GM12873 (cell line): Measurements from ENCODE around the gene MAPKBP1.

Experiments used
- TF ChIP-seq, protein P1 (sequence below): IDR thresholded peaks from 2 replicates; pipeline ENCODE4 v1.5.1; 2012; ENCODE audit warnings: low read depth, mild to moderate bottlenecking, moderate library complexity, low read length, control low read depth; ENCODE audit not compliant: insufficient read depth; ENCODE audit errors: missing control alignments

MAPKBP1 gene

DNA sequence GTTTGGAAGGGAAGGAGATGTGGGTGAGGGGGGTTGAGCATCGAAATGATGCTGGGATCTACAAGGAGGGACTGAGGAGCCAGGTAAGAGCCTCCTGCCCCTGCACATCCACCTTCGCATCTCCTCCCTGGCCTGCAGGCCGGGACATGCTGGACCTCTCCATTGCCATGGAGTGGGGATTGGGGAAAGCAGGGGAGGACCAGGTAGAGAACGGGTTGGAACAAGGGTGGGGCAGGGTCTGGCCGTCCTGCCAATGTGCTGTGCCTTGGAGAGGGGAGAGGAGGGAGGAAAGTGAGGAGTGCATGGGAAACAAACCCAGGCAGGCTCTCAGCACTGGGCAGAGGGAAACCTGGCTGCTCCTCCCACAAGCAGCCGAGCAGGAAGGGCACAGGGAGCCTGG lies 74.9 kb downstream of the MAPKBP1 start:
- TF ChIP-seq, protein P1, sequence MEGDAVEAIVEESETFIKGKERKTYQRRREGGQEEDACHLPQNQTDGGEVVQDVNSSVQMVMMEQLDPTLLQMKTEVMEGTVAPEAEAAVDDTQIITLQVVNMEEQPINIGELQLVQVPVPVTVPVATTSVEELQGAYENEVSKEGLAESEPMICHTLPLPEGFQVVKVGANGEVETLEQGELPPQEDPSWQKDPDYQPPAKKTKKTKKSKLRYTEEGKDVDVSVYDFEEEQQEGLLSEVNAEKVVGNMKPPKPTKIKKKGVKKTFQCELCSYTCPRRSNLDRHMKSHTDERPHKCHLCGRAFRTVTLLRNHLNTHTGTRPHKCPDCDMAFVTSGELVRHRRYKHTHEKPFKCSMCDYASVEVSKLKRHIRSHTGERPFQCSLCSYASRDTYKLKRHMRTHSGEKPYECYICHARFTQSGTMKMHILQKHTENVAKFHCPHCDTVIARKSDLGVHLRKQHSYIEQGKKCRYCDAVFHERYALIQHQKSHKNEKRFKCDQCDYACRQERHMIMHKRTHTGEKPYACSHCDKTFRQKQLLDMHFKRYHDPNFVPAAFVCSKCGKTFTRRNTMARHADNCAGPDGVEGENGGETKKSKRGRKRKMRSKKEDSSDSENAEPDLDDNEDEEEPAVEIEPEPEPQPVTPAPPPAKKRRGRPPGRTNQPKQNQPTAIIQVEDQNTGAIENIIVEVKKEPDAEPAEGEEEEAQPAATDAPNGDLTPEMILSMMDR = no peak

DNA sequence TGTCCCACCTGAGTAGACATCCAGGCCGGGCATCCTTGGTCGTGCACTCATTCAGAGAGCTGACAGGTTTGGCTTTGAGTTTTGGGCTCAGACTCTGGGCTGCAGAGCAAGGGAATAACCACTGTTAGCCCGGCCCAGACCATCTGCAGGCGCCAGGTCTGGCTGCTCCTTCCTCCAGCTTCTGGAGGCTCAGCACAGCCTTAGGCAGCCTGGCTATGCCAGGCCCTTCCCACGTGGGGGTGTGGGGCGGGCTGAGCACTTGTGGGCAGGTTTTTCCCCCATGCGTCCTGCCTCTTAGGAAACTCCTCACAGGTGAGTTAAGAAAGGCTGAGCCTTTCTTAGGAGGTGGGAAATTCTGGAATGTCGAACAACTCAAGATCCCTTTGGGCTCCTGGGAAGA lies 75.6 kb downstream of the MAPKBP1 start:
- TF ChIP-seq, protein P1 = no peak

DNA sequence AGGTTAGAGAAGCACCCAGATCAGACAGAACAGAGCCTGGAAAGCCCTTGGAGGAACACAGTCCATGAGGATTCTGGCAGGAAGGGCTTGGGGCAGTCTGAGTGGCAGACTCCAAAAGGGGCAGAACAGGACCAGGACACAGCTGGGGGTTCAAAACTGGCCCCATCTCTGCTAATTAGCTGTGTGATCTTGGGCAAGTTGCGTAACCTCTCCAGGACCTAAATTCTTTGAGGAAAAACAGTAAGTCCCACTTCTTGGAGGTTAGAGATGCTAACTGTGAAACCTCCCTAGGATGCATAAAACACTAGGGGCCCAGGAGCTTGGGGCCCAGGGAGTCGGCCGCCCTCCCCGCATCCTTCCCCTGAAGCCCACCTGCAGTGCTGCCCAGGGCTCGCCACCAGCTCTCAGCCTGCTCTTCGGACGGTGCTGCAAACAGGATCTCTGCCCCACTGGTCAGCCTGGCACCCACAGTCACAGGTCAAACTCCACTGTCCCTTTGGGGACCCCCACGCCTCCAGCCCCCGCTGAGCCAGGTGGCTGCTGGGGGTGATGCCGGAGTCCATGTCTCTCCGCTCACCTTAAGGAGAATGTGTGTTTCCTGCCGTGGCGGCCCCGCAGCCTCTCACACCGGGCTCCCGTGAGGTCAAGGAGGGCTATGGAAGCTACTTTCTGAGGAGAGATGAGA lies 76.3 kb downstream of the MAPKBP1 start:
- TF ChIP-seq, protein P1 = no peak

DNA sequence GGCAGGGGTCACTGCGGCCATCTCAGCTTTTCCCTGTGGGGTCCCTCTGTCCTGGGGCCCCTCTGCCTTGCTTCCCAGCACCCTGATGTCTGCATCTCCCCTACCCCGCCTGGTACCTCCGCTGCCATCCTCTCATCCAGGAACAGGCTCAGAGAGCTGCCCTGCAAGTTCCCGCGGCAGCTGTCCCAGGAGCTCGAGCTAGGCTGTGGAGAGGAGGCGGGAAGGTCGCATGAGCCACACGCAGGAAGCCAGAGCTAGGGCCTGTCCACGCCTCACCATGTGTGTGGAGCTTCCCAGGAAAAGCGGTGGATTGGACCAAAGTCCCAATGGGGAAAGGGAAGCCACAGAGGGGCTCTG lies 76.9 kb downstream of the MAPKBP1 start:
- TF ChIP-seq, protein P1 = no peak

DNA sequence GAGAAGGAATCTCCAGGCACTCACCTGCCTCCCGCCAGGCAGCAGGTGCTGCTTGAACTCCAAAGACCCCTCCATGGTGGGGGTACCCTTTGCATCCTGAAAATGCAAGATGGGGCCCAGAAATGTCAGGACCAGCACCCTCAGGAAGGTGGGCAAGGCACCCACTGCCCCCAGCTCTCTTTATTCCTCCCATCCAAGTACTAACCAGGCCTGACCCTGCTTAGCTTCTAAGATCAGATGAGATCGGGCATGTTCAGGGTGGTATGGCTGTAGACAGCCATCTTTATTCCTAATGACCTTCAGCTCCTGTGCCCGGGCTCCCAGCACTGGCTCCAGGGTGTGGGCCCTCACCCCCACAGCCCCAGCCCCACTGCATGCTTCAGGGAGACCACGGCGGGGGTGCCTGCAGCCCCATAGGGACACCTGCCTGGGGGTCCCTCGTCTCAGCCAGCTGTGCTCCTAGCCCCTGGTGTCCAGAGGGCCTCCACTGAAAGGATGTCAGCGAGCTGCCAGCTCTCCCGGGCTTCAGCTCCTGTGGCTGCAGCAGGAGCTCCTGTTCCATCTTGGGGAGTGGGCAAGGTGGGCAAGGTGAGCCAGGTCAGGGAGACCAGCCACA lies 77.6 kb downstream of the MAPKBP1 start:
- TF ChIP-seq, protein P1 = no peak

DNA sequence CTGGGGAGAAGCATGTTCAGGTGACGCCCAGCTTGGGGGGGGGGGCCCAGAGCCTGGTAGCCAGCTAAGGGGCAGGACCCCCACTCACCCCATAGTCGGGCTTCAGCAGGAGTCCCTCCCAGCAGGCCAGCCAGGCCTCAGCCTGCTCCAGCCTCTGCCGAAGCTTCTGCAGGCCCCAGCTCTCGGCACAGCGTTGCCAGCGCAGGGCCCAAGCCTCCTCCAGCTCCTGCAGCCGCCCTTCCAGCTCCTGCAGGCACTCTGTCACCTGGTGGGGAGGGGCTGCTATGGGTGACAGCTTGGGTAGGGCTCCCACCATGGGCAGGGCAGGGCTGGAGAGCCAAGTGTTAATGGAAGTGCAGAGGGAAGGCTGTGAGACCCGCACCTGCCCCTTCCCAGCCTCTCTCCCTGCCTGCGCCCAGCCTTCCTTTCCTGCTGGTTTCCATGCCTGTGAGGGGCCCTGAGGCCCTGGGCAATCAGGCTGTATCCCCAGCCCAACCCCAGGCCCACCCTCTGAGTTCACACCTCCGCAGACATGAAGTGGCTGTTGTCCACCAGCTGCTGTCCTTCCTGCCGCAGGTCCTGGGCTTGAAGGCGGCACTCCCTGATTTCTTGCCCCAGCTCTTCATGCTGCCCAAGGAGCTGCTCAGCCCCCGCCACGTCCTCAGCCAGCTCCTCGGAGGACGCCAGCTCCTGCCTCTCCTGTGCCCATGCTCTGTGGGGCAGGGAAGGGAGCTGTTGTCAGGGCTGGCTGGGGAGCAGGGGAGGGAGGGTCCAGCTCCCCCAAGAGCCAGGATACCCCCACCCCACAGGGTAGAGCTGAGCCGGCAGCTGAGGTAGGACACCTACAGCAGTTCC lies 78.7 kb downstream of the MAPKBP1 start:
- TF ChIP-seq, protein P1 = no peak

DNA sequence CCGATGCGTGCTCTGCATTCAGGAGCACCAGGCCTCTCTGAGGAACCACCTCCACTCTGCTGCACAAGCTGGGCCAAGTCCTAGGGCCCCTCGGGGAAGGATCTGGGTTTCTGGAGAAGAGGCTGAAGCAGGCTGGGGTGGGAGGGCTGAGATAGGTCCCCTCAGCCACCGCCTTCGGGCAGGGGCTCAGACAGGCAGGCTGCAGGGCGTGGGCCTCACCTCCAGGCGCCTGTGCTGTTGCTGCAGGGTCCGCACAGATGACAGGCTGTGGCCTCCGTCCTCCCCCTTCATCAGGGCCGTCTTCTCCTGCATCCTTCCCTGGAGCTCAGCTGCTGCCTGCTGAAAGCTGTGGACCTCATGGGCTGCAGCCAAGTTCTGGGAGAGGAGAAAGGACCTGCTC lies 79.5 kb downstream of the MAPKBP1 start:
- TF ChIP-seq, protein P1 = no peak
